GM12872 (cell line): ENCODE data around the gene DBF4.

ENCODE experiments used
- CTCF ChIP-seq: IDR thresholded peaks from 3 replicates; pipeline ENCODE4 v1.5.1; 2011; ENCODE audit warnings: low read depth, mild to moderate bottlenecking, low read length, moderate library complexity; ENCODE audit not compliant: insufficient read depth

Gene DBF4

GRCh38 chr7:87876869-87877234 is 559 bp downstream of the DBF4 start:
- TF ChIP-seq CTCF, result no peak

- no peak for TF ChIP-seq CTCF
Observed at GRCh38 chr7:87877366-87878040, 1.2 kb downstream of the DBF4 start.

DNA sequence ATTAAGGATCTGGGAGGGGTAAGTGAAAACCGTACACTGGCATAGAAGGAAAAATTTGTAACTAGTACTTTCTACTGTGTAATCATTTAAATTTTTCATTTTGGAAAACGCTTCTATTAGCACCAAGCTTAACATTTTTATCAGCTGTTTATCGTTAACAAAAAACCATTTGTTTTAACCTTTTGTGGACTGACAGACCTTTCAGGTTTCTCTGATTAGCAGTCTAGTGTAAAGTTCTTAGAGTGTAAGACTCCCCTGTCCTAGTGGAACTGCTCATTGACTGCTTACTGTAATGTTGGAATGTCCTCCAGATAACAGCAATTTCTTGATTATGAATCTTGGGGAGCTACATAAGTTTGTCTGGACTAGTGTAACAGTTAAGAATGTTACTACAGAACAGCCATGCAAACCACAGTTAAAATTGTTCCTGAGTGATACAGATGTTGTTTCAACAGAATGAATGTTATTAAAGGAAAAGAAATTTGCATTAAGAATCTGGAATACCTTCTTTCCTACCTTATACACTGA is 2.0 kb downstream of the DBF4 start:
- no peak for TF ChIP-seq CTCF

- no peak for TF ChIP-seq CTCF
Observed at GRCh38 chr7:87882151-87882937, 6.1 kb downstream of the DBF4 start.

DNA sequence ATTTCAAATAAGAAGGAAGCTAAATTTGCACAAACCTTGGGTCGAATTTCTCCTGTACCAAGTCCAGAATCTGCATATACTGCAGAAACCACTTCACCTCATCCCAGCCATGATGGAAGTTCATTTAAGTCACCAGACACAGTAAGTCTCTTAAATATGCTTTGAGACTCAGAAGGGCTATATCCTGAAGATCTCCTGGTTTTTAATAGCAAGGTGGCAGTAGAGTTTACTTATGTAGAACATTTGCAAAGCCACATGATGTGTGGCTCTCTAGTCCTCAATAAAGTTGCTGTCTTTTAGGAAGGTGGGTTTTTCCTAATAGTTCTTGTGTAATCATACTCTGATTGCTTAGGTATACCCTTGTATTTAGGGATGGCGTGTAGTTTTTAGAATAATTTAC is 8.7 kb downstream of the DBF4 start:
- no peak for TF ChIP-seq CTCF

GRCh38 chr7:87886875-87887274 is 10.6 kb downstream of the DBF4 start:
- TF ChIP-seq CTCF, result no peak

DNA sequence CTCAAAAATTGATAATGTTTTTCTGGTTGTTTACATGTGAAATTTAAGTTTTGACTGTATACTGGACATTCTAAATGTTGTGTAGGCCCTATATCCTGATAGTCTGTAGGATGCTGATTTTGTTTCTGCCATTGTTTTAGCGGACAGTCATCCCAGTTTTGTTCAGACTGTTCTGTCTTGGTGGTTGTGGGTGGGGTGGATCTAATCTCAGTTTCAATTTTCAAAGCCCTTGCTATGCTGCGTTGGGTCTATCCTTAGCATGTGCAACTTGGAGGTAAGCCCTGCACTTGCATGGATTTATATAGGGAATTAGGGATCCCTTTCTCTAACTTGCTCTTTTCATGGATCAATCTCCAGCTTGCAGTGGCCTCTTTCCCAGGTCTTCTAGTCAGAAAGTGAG is 19.1 kb downstream of the DBF4 start:
- no peak for TF ChIP-seq CTCF
